WTC11 (cell line): Measurements from ENCODE around the gene KAT6B. TPM values are rescaled to one million over a fixed set of nuclear protein-coding genes. Genes with fewer than 3 reads are reported as not detected.
A peak's percentile ranks its signal among the peaks of the same experiment; 100 is the strongest.

Experiments
- ATAC-seq: fragments of 200-7000 bp; cut with Tn5 transposase; 2 replicates; pipeline ENCODE4 v1.10.0; 2021; ENCODE audit warnings: mild to moderate bottlenecking, moderate library complexity
- CTCF ChIA-PET: fragments of 300-600 bp; sonication (Branson Sonifier 250); formaldehyde crosslinking; loops from one replicate; lab custom pipeline; 2021; ENCODE audit warnings: antibody characterized with exemption; lab: Charles Lee
- POLR2A ChIA-PET: fragments of 350-600 bp; sonication (Branson Sonifier 250); formaldehyde crosslinking; loops from one replicate; lab custom pipeline; 2021; ENCODE audit warnings: antibody characterized with exemption; lab: Charles Lee
- DNase-seq: peaks from one replicate; pipeline ENCODE4 v3.0.0; 2021; ENCODE audit warnings: low spot score
- H3K27ac Mint-ChIP-seq: 2 replicates; pipeline ENCODE4 v1.8.0; 2021; ENCODE audit warnings: mixed read lengths
- H3K27me3 Mint-ChIP-seq: 2 replicates; pipeline ENCODE4 v1.8.0; 2021; ENCODE audit warnings: low read depth, mild to moderate bottlenecking, moderate library complexity, mixed read lengths
- H3K36me3 Mint-ChIP-seq: 2 replicates; pipeline ENCODE4 v1.8.0; 2021; ENCODE audit warnings: mixed read lengths
- H3K4me1 Mint-ChIP-seq: 2 replicates; pipeline ENCODE4 v1.8.0; 2022; ENCODE audit warnings: mixed read lengths
- H3K4me3 Mint-ChIP-seq: 2 replicates; pipeline ENCODE4 v1.8.0; 2021; ENCODE audit warnings: mild to moderate bottlenecking, moderate library complexity, mixed read lengths
- H3K9me3 Mint-ChIP-seq: 2 replicates; pipeline ENCODE4 v1.8.0; 2021; ENCODE audit warnings: mixed read lengths
- ATF2 ChIP-seq: sonication (generic); formaldehyde crosslinking; IDR thresholded peaks from 2 replicates; pipeline ENCODE4 v1.8.1; 2022; ENCODE audit warnings: low read depth, missing genetic modification reagents, borderline replicate concordance
- ATF3 ChIP-seq: sonication (generic); formaldehyde crosslinking; conservative IDR thresholded peaks from 2 replicates; pipeline ENCODE4 v1.8.1; 2022; ENCODE audit warnings: mild to moderate bottlenecking, missing genetic modification reagents
- ATF6 ChIP-seq: sonication (generic); formaldehyde crosslinking; IDR thresholded peaks from 2 replicates; pipeline ENCODE4 v1.8.1; 2023; ENCODE audit warnings: mild to moderate bottlenecking, missing genetic modification reagents
- CREM ChIP-seq: sonication (generic); formaldehyde crosslinking; IDR thresholded peaks from 2 replicates; pipeline ENCODE4 v1.8.1; 2022; ENCODE audit warnings: mild to moderate bottlenecking, missing genetic modification reagents, moderate library complexity
- ELF4 ChIP-seq: sonication (generic); formaldehyde crosslinking; IDR thresholded peaks from 2 replicates; pipeline ENCODE4 v1.8.1; 2022; ENCODE audit warnings: low read depth, mild to moderate bottlenecking, moderate library complexity, missing genetic modification reagents
- EMX1 ChIP-seq: fragments of 250-450 bp; sonication (Bioruptor Pico); IDR thresholded peaks from 2 replicates; pipeline ENCODE4 v1.8.0; 2021; ENCODE audit warnings: mild to moderate bottlenecking
- FOXJ3 ChIP-seq: sonication (generic); formaldehyde crosslinking; IDR thresholded peaks from 2 replicates; pipeline ENCODE4 v1.9.0; 2021; ENCODE audit warnings: missing genetic modification reagents, mild to moderate bottlenecking, borderline replicate concordance
- FOXP1 ChIP-seq: sonication (generic); formaldehyde crosslinking; IDR thresholded peaks from 2 replicates; pipeline ENCODE4 v1.8.0; 2022; ENCODE audit warnings: missing genetic modification reagents, mild to moderate bottlenecking, moderate library complexity, borderline replicate concordance
- JAZF1 ChIP-seq: fragments of 250-450 bp; sonication (Bioruptor Pico); IDR thresholded peaks from 2 replicates; pipeline ENCODE4 v1.9.0; 2021; ENCODE audit warnings: moderate library complexity, mild to moderate bottlenecking, inconsistent platforms
- MLX ChIP-seq: sonication (generic); formaldehyde crosslinking; IDR thresholded peaks from 2 replicates; pipeline ENCODE4 v1.8.1; 2023; ENCODE audit warnings: mild to moderate bottlenecking, missing genetic modification reagents, moderate library complexity
- NFATC4 ChIP-seq: fragments of 250-450 bp; sonication (Bioruptor Pico); IDR thresholded peaks from 2 replicates; pipeline ENCODE4 v1.9.0; 2021; ENCODE audit warnings: mild to moderate bottlenecking
- NR3C1 ChIP-seq: sonication (generic); formaldehyde crosslinking; conservative IDR thresholded peaks from 2 replicates; pipeline ENCODE4 v1.8.1; 2023; ENCODE audit warnings: low read depth, mild to moderate bottlenecking, missing genetic modification reagents
- RORB ChIP-seq: fragments of 250-450 bp; sonication (Bioruptor Pico); IDR thresholded peaks from 2 replicates; pipeline ENCODE4 v1.9.0; 2021; ENCODE audit warnings: mild to moderate bottlenecking
- SP1 ChIP-seq: sonication (generic); formaldehyde crosslinking; conservative IDR thresholded peaks from 2 replicates; pipeline ENCODE4 v1.8.1; 2022; ENCODE audit warnings: missing genetic modification reagents
- STAT6 ChIP-seq: sonication (generic); formaldehyde crosslinking; conservative IDR thresholded peaks from 2 replicates; pipeline ENCODE4 v1.8.1; 2023; ENCODE audit warnings: mild to moderate bottlenecking, low read depth, missing genetic modification reagents, moderate library complexity
- ZNF138 ChIP-seq: sonication (generic); formaldehyde crosslinking; conservative IDR thresholded peaks from 2 replicates; pipeline ENCODE4 v1.8.1; 2022; ENCODE audit warnings: mild to moderate bottlenecking, moderate library complexity, missing genetic modification reagents
- ZNF232 ChIP-seq: sonication (generic); formaldehyde crosslinking; IDR thresholded peaks from 2 replicates; pipeline ENCODE4 v1.8.0; 2022; ENCODE audit warnings: mild to moderate bottlenecking, missing genetic modification reagents
- ZNF317 ChIP-seq: sonication (generic); formaldehyde crosslinking; IDR thresholded peaks from 2 replicates; pipeline ENCODE4 v1.8.1; 2023; ENCODE audit warnings: low read depth, mild to moderate bottlenecking, moderate library complexity, missing genetic modification reagents, borderline replicate concordance
- total RNA-seq: library from RNA; stranded (reverse); gene quantifications from 3 replicates; pipeline ENCODE4 v1.2.3, GENCODE V29; 2021
- TF ChIP-seq, protein P1 (sequence below): sonication (generic); formaldehyde crosslinking; IDR thresholded peaks from 2 replicates; pipeline ENCODE4 v1.8.1; 2022; ENCODE audit warnings: low read depth, mild to moderate bottlenecking, moderate library complexity, missing genetic modification reagents, borderline replicate concordance
- TF ChIP-seq, protein P2 (sequence below): sonication (generic); formaldehyde crosslinking; IDR thresholded peaks from 2 replicates; pipeline ENCODE4 v1.8.1; 2022; ENCODE audit warnings: mild to moderate bottlenecking, missing genetic modification reagents, moderate library complexity, borderline replicate concordance
- TF ChIP-seq, protein P3 (sequence below): fragments of 250-450 bp; sonication (Bioruptor Pico); IDR thresholded peaks from 2 replicates; pipeline ENCODE4 v1.9.0; 2021; ENCODE audit warnings: mild to moderate bottlenecking

Gene KAT6B
- total RNA-seq, 1 experiment from 2014 or later: 18.5 TPM

- Mint-ChIP-seq H3K36me3 (no peaks in the 10 kb centered on the region), H3K27me3 (no peaks in the 10 kb centered on the region), H3K4me1 (peaks cover 38% of the 10 kb centered on the region), H3K27ac (peak overlapping the region; percentile 8), H3K4me3 (no peak overlapping the region), H3K9me3 (no peaks in the 10 kb centered on the region)
- TF ChIP-seq FOXP1: no peak
- TF ChIP-seq ATF3: no peak
- TF ChIP-seq CREM (CRISPR knock-in tag): no peak
- ChIA-PET CTCF (interaction anchor here (0.7 kb wide), 1 partner anchor 227 kb away, joined by 3 read pairs; no protein-coding TSS in a partner anchor), POLR2A (interaction anchor here (0.7 kb wide), 1 partner anchor 769 kb away, joined by 6 read pairs; no protein-coding TSS in a partner anchor)
- ATAC-seq (no peak), DNase-seq (no peak)
These were observed 107.9 kb downstream of the KAT6B start for GRCh38 chr10:74934100-74934812.

DNA sequence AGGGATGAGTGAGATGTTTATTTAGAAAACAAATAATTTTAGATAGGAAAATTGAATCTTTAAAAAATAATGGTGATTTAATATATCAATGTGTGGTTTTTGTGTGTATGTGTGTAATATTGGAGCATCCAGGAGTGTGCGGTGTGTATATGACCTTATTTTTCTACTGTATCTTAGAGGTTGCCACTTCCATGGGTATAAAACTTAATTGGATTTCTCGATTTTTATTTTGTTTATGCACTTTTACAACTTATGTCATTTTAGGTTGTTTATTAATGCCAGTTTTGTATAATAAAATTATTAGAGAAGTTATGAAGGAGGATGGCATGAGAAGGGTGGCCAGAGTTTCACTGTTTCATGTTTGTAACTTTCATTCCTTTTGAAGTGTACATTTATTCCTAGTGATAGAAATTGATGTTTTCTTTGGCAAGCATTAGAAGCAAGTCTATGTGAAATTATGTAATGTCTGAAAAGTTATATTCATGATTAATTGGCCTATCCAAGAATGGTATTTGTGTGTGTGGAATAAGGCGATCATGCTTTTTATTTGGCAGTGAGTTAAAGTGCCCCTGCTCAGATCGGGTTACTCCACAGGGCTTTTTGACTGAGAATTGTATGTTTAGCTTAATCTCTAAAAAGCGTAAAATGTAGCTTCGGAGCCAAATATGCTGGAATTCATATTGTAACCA lies 110.3 kb downstream of the KAT6B start:
- Mint-ChIP-seq H3K36me3 (no peaks in the 10 kb centered on the region), H3K4me3 (no peak overlapping the region), H3K9me3 (no peaks in the 10 kb centered on the region), H3K27ac (no peak overlapping the region), H3K4me1 (peaks cover 40% of the 10 kb centered on the region), H3K27me3 (no peaks in the 10 kb centered on the region)
- DNase-seq: no peak
- ATAC-seq: no peak
- ChIA-PET CTCF (no interaction called here), POLR2A (no interaction called here)
- TF ChIP-seq, protein P1, sequence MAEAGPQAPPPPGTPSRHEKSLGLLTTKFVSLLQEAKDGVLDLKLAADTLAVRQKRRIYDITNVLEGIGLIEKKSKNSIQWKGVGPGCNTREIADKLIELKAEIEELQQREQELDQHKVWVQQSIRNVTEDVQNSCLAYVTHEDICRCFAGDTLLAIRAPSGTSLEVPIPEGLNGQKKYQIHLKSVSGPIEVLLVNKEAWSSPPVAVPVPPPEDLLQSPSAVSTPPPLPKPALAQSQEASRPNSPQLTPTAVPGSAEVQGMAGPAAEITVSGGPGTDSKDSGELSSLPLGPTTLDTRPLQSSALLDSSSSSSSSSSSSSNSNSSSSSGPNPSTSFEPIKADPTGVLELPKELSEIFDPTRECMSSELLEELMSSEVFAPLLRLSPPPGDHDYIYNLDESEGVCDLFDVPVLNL (CRISPR knock-in tag): no peak
- TF ChIP-seq FOXJ3 (no peak), ZNF317 (CRISPR knock-in tag) (no peak), MLX (CRISPR knock-in tag) (no peak), NR3C1 (no peak), NFATC4 (CRISPR knock-in tag) (no peak), EMX1 (CRISPR knock-in tag) (no peak), ELF4 (CRISPR knock-in tag) (no peak), STAT6 (CRISPR knock-in tag) (no peak), ZNF138 (CRISPR knock-in tag) (no peak), SP1 (no peak), ATF6 (no peak), ATF2 (no peak), ZNF232 (no peak), JAZF1 (CRISPR knock-in tag) (no peak), RORB (CRISPR knock-in tag) (no peak)
- TF ChIP-seq, protein P2, sequence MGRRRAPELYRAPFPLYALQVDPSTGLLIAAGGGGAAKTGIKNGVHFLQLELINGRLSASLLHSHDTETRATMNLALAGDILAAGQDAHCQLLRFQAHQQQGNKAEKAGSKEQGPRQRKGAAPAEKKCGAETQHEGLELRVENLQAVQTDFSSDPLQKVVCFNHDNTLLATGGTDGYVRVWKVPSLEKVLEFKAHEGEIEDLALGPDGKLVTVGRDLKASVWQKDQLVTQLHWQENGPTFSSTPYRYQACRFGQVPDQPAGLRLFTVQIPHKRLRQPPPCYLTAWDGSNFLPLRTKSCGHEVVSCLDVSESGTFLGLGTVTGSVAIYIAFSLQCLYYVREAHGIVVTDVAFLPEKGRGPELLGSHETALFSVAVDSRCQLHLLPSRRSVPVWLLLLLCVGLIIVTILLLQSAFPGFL (CRISPR knock-in tag): no peak
- TF ChIP-seq, protein P3, sequence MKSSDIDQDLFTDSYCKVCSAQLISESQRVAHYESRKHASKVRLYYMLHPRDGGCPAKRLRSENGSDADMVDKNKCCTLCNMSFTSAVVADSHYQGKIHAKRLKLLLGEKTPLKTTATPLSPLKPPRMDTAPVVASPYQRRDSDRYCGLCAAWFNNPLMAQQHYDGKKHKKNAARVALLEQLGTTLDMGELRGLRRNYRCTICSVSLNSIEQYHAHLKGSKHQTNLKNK (CRISPR knock-in tag): no peak
